Glutamatergic neuron (in vitro differentiated cells): ENCODE results near the gene HUWE1. TPM values are rescaled to one million over a fixed set of nuclear protein-coding genes. Genes with fewer than 3 reads are reported as not detected.

Source experiments
- DNase-seq: peaks from one replicate; pipeline ENCODE4 v3.0.0; 2022
- H3K27ac Mint-ChIP-seq: one replicate; pipeline ENCODE4 v1.8.0; 2020; ENCODE audit warnings: mild to moderate bottlenecking, mixed read lengths, inconsistent platforms; ENCODE audit not compliant: unreplicated experiment
- H3K27me3 Mint-ChIP-seq: one replicate; pipeline ENCODE4 v1.8.0; 2020; ENCODE audit warnings: mild to moderate bottlenecking, moderate library complexity, mixed read lengths, inconsistent platforms; ENCODE audit not compliant: unreplicated experiment
- H3K36me3 Mint-ChIP-seq: one replicate; pipeline ENCODE4 v1.8.0; 2020; ENCODE audit warnings: mild to moderate bottlenecking, mixed read lengths, inconsistent platforms; ENCODE audit not compliant: unreplicated experiment
- H3K4me1 Mint-ChIP-seq: one replicate; pipeline ENCODE4 v1.8.0; 2020; ENCODE audit warnings: mild to moderate bottlenecking, low read depth, mixed read lengths, inconsistent platforms; ENCODE audit not compliant: unreplicated experiment
- H3K4me3 Mint-ChIP-seq: one replicate; pipeline ENCODE4 v1.8.0; 2020; ENCODE audit warnings: mild to moderate bottlenecking, mixed read lengths, inconsistent platforms; ENCODE audit not compliant: unreplicated experiment
- H3K9me3 Mint-ChIP-seq: one replicate; pipeline ENCODE4 v1.8.0; 2020; ENCODE audit warnings: mild to moderate bottlenecking, moderate library complexity, mixed read lengths, inconsistent platforms; ENCODE audit not compliant: unreplicated experiment
- CTCF ChIP-seq: fragments of 200-600 bp; sonication (generic); IDR thresholded peaks from one replicate; pipeline ENCODE4 v1.5.0; 2021; ENCODE audit not compliant: partially characterized antibody, unreplicated experiment
- total RNA-seq: library from RNA; stranded (reverse); fragmentation: NEBNext Ultra II Directional; extraction: Animal tissue kit (Norgen Biotek cat#: 25700); gene quantifications from one replicate; pipeline ENCODE4 v1.2.1, GENCODE V29; 2021; ENCODE audit not compliant: unreplicated experiment

The HUWE1 gene
- total RNA-seq, 1 donor from 2014 or later: 311 TPM

GRCh38 chrX:53704294-53704693 lies 17.8 kb upstream of the HUWE1 start:
- no peak overlapping the region for H3K4me3 Mint-ChIP-seq
- no peak for DNase-seq
- no peak for TF ChIP-seq CTCF
- no peaks in the 10 kb centered on the region for H3K27me3 Mint-ChIP-seq
- H3K36me3 Mint-ChIP-seq: no peaks in the 10 kb centered on the region
- H3K4me1 Mint-ChIP-seq: no peaks in the 10 kb centered on the region
- no peaks in the 10 kb centered on the region for H3K9me3 Mint-ChIP-seq
- H3K27ac Mint-ChIP-seq: no peak overlapping the region

- no peaks in the 10 kb centered on the region for H3K27me3 Mint-ChIP-seq
- H3K36me3 Mint-ChIP-seq: no peaks in the 10 kb centered on the region
- H3K27ac Mint-ChIP-seq: no peak overlapping the region
- no peaks in the 10 kb centered on the region for H3K9me3 Mint-ChIP-seq
- peak; percentile 23 for DNase-seq
- TF ChIP-seq CTCF: no peak
- H3K4me1 Mint-ChIP-seq: peaks cover 2% of the 10 kb centered on the region
- no peak overlapping the region for H3K4me3 Mint-ChIP-seq
Observed at GRCh38 chrX:53695946-53696549, 9.5 kb upstream of the HUWE1 start.

- Mint-ChIP-seq H3K27me3 (no peaks in the 10 kb centered on the region), H3K27ac (no peak overlapping the region), H3K4me3 (no peak overlapping the region), H3K4me1 (peaks cover 2% of the 10 kb centered on the region), H3K36me3 (no peaks in the 10 kb centered on the region), H3K9me3 (no peaks in the 10 kb centered on the region)
- DNase-seq: no peak
- TF ChIP-seq CTCF: no peak
Observed at GRCh38 chrX:53694642-53695041, 8.1 kb upstream of the HUWE1 start.

GRCh38 chrX:53688300-53688699 lies 1.8 kb upstream of the HUWE1 start:
- Mint-ChIP-seq H3K27me3 (no peaks in the 10 kb centered on the region), H3K9me3 (peaks cover 8% of the 10 kb centered on the region)
- TF ChIP-seq CTCF: no peak

GRCh38 chrX:53685711-53686110 lies 808 bp downstream of the HUWE1 start:
- peaks cover 12% of the 10 kb centered on the region for H3K9me3 Mint-ChIP-seq
- peaks cover 4% of the 10 kb centered on the region for H3K27me3 Mint-ChIP-seq
- H3K4me1 Mint-ChIP-seq: peaks cover 3% of the 10 kb centered on the region
- TF ChIP-seq CTCF: no peak
- H3K36me3 Mint-ChIP-seq: no peaks in the 10 kb centered on the region
- peak overlapping the region; percentile 91 for H3K4me3 Mint-ChIP-seq
- peak overlapping the region; percentile 96 for H3K27ac Mint-ChIP-seq
- DNase-seq: no peak

More at GRCh38 chrX:53688300-53688699, 1.8 kb upstream of the HUWE1 start:
- Mint-ChIP-seq H3K4me1 (no peaks in the 10 kb centered on the region), H3K36me3 (no peaks in the 10 kb centered on the region), H3K4me3 (no peak overlapping the region), H3K27ac (no peak overlapping the region)
- no peak for DNase-seq
